ENCODE measurements around the gene CNOT2.
"Not testable (repeated sequence)": the region's sequence is repeated elsewhere in the genome, so short reads cannot be mapped to it uniquely, and the experiment has no call there.

Gene CNOT2

DNA sequence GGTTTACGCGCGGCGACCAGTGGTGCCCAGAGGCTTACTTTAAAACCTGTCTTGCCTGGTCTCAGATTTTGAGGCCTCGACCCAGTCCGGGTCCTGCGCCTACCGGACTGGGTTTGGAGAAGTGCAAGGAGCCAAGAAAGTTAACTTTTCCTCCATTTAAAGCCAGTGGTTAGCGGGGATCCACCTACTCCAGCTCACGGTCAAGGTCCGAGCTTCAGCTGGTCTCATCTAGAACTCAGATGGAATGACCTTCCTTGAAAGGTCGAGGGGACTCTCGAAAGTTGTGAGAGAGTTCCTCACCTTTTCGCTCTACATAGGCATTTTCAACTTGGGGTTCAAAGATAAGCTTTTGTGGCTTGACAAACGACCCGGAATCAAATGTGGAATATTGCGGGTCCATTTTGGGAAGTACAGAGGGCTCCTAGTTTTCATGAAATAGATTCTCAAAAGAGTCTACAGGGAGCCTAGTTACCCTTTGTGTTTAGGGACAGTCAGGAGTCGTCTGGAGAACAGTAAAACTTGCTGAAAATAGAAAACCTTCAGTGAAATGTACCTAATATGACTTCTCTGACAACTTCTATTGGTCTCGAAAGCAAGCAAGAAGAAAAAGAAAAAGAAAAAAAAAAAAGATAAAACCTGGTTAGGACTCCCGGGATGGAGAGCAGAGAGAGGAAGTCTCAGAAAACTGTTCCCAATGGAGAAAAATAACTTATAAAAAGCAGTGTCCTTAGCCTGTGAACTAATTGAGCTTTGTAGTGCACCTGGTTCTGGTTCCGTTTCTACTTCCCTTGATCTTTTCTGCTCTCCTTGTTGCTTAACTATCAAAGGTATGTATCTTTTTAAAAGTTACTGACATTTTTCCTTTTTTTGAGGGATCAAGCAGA is 124.3 kb downstream of the CNOT2 start:
- DNase-seq = no peak

DNA sequence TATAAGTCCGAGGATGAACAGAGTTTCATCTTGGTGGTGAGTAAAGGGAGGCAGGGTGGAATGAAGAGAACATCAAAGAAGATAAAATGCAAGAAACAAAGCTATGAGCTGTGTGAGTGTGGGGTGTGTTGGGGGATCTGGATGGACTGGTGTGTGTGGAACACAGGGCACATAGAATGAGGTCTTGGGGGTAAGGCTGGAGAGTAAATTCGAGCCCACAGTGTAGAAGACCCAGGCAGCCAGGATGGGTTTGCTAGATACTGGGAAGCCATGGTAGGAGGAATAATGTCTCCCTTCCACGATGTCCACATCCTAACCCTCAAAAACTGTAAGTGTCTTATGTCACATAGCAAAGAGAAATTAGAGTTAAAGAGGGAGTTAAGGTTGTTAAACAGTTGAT is 129.6 kb downstream of the CNOT2 start:
- no peak for DNase-seq

- DNase-seq = no peak
These were observed 136.6 kb downstream of the CNOT2 start for GRCh38 chr12:70379846-70380245.

GRCh38 chr12:70383484-70383883 is 140.3 kb downstream of the CNOT2 start:
- no peak for DNase-seq

DNA sequence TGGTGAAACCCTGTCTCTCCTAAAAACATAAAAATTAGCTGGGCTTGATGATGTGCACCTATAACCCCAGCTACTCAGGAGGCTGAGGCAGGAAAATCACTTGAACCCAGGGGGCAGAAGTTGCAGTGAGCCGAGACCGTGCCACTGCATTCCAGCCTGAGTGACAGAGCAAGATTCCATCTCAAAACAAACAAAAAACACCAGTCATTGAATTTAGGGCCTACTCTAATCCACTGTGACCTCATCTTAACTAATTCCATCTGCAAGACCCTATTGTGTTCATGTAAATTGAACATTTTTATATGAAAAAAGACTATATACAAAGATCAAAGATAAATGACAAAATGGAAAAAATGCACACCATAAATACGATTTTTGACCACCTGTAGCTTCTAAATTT is 140.7 kb downstream of the CNOT2 start:
- no peak for DNase-seq

GRCh38 chr12:70386771-70387170 is 143.5 kb downstream of the CNOT2 start:
- DNase-seq = no peak

GRCh38 chr12:70389678-70390077 is 146.4 kb downstream of the CNOT2 start:
- DNase-seq = no peak

DNA sequence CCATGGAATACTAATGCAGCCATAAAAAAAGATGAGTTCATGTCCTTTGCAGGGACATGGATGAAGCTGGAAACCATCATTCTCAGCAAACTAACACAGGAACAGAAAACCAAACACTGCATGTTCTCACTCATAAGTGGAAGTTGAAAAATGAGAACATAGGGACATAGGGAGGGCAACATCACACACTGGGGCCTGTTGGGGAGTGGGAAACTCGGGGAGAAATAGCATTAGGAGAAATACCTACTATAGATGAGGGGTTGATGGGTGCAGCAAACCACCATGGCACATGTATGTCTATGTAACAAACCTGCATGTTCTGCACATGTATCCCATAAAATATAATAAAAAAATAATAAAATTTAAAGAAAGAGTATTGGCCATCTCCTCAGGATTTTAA is 149.4 kb downstream of the CNOT2 start:
- DNase-seq = not testable (repeated sequence)

DNA sequence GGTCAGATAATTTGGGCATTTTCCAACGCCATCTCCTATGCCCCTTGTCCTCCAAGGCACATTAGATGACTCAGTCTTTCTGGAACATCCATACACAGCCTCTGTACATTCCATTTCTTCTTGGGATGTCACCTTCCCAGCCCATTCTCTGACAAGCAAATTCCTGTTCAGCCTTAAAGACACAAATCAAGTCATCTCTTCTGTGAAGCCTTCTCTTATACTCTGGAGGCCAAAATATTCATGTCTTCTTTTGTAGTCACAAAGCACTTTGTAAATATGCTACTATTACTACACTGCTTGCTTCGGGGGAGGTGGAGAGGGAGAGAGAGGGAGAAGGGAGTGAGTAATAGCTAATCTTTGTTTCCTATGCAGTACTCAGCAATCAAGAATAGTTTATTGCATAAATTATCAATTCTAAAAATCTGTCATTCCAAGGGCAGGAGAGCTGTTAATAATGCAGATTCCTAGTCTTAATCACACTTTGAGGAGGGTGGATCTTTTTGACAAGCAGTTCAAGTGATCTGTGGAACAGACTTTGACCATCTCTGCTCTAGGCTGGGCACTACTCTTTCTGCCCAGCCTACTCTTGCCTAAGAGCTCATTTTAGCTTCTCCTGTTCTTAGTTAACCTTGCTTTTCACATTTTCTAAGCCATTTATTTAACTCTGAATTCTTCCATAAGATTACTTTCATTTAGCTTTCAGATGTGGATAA is 150.7 kb downstream of the CNOT2 start:
- DNase-seq = no peak

DNA sequence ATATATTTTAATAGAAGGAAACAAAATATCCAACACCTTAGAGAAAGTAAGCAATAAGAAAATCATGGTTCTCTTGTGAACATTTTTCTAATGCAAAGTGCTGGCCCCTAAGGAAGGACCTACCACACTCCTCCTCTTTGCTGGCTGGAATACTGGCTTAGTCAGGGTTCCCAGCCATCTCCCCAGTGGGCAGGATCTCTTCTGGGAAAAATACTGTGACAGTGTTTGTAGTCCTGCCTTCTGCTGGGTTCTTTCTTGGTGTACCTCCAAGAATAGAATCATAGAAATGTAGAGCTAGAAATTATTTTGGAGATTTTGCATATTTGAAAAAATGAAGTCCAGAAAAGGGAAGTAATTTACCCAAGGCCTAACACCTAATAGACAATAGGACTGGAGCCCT is 154.8 kb downstream of the CNOT2 start:
- DNase-seq = no peak

- no peak for DNase-seq
These were observed 155.6 kb downstream of the CNOT2 start for GRCh38 chr12:70398862-70399261.

GRCh38 chr12:70399311-70399710 is 156.1 kb downstream of the CNOT2 start:
- DNase-seq = no peak

DNA sequence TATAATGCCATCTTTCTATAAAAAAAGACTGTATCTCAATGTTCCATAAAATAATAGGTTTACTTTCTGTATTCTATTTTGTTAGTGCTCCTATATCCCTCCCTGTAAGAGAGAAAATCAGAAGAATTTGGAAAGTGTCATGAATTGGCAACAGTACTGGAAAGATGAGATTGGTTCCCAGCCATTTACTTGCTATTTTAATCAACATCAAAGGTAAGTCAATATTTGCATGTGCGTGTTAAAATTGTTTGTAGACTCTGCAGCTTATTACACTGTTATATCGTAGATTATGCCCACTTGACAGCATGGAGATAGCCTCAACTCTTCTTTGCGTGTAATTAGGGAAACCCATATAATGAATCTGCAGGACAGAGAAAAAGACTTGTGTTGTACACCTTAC is 156.9 kb downstream of the CNOT2 start:
- DNase-seq = no peak

- peak; percentile 3 for DNase-seq
These were observed 159.4 kb downstream of the CNOT2 start for GRCh38 chr12:70402597-70402996.

GRCh38 chr12:70403826-70404225 is 160.6 kb downstream of the CNOT2 start:
- DNase-seq = no peak
